Measurements from ENCODE around the gene RETREG1.
"Not testable (repeated sequence)": the region's sequence is repeated elsewhere in the genome, so short reads cannot be mapped to it uniquely, and the experiment has no call there.

Gene RETREG1

GRCh38 chr5:16446993-16447392, 169.8 kb downstream of the RETREG1 start:
- DNase-seq: no peak

- DNase-seq: no peak
Observed at GRCh38 chr5:16437977-16438376, 178.8 kb downstream of the RETREG1 start.

GRCh38 chr5:16436065-16436682, 180.6 kb downstream of the RETREG1 start:
- not testable (repeated sequence) for DNase-seq

- DNase-seq: no peak
Observed at GRCh38 chr5:16431490-16431889, 185.3 kb downstream of the RETREG1 start.

GRCh38 chr5:16430349-16431089, 186.3 kb downstream of the RETREG1 start:
- no peak for DNase-seq

GRCh38 chr5:16428359-16428758, 188.4 kb downstream of the RETREG1 start:
- DNase-seq: no peak

- no peak for DNase-seq
Observed at GRCh38 chr5:16427587-16427986, 189.2 kb downstream of the RETREG1 start.
